GM10266 (cell line): ENCODE results near the gene RAPGEF5.

Experiments
- DNase-seq: peaks from one replicate; pipeline ENCODE4 v3.0.0; 2012; ENCODE audit errors: extremely low spot score
- TF ChIP-seq, protein P1 (sequence below): IDR thresholded peaks from 2 replicates; pipeline ENCODE4 v1.5.1; 2012; ENCODE audit warnings: mild to moderate bottlenecking, low read depth; ENCODE audit not compliant: control insufficient read depth, insufficient read depth; ENCODE audit errors: missing control alignments

Gene RAPGEF5

DNA sequence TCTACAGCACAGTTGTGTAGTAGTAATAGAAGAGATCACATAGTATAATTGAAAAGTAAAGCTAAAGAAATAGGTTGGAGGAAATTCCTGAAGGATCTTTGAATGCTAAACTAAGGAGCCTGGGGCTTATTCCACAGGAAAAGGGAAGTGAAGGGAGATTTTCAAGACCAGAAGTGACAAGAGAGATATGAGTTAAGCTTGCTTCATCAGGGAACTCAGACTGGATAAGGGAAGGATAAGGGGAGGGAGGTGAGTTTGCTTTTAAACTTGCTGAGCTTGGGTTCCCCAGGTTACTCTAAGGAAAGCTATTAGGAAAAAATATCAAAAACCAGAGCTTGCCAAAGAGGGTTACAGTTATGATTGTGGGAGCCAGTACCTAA lies 182.4 kb downstream of the RAPGEF5 start:
- TF ChIP-seq, protein P1, sequence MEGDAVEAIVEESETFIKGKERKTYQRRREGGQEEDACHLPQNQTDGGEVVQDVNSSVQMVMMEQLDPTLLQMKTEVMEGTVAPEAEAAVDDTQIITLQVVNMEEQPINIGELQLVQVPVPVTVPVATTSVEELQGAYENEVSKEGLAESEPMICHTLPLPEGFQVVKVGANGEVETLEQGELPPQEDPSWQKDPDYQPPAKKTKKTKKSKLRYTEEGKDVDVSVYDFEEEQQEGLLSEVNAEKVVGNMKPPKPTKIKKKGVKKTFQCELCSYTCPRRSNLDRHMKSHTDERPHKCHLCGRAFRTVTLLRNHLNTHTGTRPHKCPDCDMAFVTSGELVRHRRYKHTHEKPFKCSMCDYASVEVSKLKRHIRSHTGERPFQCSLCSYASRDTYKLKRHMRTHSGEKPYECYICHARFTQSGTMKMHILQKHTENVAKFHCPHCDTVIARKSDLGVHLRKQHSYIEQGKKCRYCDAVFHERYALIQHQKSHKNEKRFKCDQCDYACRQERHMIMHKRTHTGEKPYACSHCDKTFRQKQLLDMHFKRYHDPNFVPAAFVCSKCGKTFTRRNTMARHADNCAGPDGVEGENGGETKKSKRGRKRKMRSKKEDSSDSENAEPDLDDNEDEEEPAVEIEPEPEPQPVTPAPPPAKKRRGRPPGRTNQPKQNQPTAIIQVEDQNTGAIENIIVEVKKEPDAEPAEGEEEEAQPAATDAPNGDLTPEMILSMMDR: no peak
- no peak for DNase-seq

DNA sequence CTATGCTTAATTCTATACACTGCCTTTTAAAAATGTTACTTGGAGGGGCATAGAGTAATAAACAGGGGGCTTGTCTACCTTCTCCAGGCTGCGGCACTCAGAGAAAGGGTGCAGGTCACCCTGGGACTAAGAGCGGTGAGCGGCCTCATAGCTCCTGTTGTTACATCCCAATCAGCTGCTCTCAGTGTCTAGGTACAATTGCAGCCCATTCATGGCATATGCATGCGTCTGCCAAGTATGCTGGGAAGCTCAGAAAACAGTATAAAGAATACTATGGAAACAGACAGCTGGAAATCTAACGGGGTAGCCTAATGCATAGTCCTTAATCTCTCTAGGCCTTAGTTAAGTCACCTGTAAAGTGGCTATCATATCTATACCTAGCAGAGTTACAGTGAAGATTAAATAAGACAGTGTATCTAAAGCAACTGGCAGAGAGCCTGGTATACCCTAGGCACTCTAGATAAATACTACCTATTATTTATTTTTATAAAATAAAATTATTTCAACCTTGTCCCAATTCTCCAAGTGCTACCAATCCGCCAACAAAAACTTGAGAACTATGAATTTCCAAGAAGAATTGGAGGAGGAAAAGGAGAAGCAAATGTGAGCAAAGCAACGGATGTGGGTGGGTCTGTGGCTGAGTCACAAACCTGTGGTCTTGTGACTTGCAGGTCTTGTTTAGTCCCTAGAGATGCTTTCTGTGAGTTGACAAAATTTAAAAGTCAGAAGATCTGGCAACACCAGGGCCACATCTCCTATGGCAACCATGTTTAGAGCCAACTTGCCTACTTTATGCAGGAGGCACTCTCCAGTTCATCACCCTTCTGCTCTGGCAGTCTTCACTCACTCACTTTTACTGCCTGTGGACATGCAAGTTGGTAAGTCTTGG lies 183.0 kb downstream of the RAPGEF5 start:
- TF ChIP-seq, protein P1: no peak
- peak; percentile 33 for DNase-seq

DNA sequence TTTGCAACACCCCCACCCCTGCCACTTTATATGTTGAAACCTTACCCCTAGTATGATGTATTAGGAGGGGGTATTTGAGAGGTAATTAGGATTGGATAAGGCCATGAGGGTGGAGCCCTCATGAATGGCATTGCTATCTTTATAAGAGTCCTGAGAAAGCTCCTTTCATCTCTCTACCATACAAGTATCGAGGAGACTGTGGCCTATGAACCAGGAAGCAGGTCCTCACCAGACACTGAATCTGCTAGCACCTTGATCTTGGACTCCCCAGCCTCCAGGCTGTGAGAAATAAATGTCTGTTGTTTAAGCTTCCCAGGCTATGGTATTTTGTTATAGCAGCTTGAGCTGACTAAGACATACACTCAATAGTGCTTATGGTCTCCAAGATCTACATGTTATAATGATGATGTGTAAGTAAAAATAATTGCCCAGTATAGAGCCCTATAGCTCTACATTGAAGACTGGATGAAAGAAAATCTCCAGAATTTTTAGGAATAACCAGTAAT lies 188.8 kb downstream of the RAPGEF5 start:
- TF ChIP-seq, protein P1: no peak
- no peak for DNase-seq

DNA sequence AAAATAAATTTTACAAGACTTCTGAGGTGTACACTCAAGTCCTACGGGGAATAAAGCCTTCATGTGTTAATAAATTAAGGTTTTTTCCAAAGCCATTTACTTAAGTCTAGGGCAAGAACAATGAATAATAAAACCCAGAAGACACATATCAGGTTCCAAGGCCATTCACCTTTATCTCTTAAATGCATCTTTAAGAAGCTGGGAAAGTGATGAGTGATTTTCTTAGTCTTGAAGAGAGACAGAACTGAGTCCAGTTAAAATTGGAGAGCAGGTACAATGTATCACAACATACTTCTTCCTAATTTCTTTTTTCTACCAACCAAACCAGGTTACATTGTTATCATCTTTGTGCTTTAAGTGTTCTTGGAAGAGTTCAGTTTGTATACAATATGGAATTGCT lies 189.5 kb downstream of the RAPGEF5 start:
- TF ChIP-seq, protein P1: no peak
- no peak for DNase-seq

DNA sequence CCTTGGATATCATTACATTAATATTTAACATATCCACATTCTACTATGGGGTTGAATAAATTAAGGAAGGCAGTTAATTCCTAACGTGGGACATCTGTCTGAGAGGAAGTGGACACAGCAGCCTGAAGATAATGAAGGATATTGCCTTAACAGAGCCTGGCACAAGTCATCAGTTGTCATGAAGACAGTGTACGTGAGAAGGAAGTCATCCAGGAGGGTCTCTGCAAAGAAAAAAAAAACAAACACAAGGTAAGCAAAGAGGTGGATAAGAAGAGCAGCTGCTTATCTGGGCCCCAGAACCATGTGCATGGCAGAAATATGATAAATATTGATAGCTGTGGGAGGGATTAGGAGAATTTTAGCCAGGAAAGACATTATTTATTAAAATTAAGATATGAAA lies 190.0 kb downstream of the RAPGEF5 start:
- TF ChIP-seq, protein P1: no peak
- no peak for DNase-seq

DNA sequence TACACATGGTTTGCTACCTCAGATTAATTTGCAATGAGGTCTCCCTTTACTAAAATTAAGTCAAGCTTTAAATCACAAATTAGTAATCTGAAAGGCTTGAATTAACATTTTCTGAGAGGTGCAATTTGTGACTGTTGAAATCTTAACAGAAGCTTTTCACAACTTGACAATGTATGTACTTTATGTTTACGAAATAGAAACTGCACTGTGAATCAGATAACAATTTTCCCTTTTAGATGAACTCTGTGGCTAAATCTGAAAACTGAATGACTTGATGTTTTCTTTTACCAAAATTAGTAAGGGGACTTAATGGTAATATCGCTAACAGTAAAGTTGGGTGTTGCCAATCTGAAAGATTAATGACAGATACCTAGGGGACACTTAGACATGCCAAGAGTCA lies 197.6 kb downstream of the RAPGEF5 start:
- TF ChIP-seq, protein P1: no peak
- DNase-seq: no peak

DNA sequence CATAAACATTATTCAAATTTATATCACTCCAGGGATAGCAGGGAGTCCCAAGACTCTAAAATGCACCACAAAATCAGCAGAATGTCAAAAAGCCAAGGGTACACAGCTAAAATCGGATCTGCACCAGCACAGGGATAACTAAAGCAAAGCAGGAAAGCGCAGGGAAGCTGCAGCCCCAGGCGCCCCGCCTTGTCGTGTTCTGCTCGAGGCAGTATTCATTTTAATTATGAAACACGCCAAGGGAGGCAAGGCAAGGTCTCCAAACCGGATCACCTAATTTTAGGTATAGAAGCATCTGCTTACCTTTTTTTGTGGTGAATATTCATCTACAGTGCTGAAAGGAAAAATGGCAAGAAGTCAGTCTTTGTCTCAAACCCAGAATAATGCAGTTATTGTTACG lies 199.4 kb downstream of the RAPGEF5 start:
- TF ChIP-seq, protein P1: no peak
- no peak for DNase-seq
